Liver (tissue), 9 donors: ENCODE results near the gene ZNF527. TPM values are rescaled to one million over a fixed set of nuclear protein-coding genes. Genes with fewer than 3 reads are reported as not detected.

ENCODE experiments used
- DNase-seq: peaks from one replicate; pipeline ENCODE4 v3.0.0-alpha.2; 2017; ENCODE audit warnings: low spot score
- H3K27ac ChIP-seq, 2 donors: one replicate each; pipeline ENCODE4 v1.7.0; 2013; ENCODE audit warnings: inconsistent platforms in 2 of 2, low read length in 2 of 2, control low read depth in 1 of 2, low read depth in 1 of 2, mild to moderate bottlenecking in 1 of 2
- H3K27me3 ChIP-seq, 4 donors: one replicate each; pipeline versions ENCODE4 v1.6.1 to v1.7.0; 2013; ENCODE audit warnings: low read length in 3 of 4, inconsistent platforms in 1 of 4, mild to moderate bottlenecking in 1 of 4, moderate library complexity in 1 of 4; ENCODE audit not compliant: control insufficient read depth in 4 of 4, insufficient read depth in 4 of 4
- H3K36me3 ChIP-seq, 4 donors: one replicate each; pipeline versions ENCODE4 v1.6.1 to v1.7.0; 2013; ENCODE audit warnings: low read length in 3 of 4, mild to moderate bottlenecking in 3 of 4, low read depth in 1 of 4, moderate library complexity in 1 of 4; ENCODE audit not compliant: control insufficient read depth in 4 of 4, insufficient read depth in 3 of 4
- H3K4me1 ChIP-seq, 4 donors: one replicate each; pipeline versions ENCODE4 v1.6.1 to v1.7.0; 2013; ENCODE audit warnings: low read length in 3 of 4, mild to moderate bottlenecking in 3 of 4, moderate library complexity in 1 of 4; ENCODE audit not compliant: control insufficient read depth in 4 of 4, insufficient read depth in 4 of 4
- H3K4me3 ChIP-seq, 3 donors: one replicate each; pipeline versions ENCODE4 v1.6.1 to v1.7.0; 2013; ENCODE audit warnings: low read length in 3 of 3, control low read depth in 1 of 3, low read depth in 1 of 3, mild to moderate bottlenecking in 1 of 3
- H3K9ac ChIP-seq, 2 donors: one replicate each; pipeline ENCODE4 v1.7.0; 2013; ENCODE audit warnings: low read length in 2 of 2, mild to moderate bottlenecking in 2 of 2, moderate library complexity in 2 of 2, control low read depth in 1 of 2, low read depth in 1 of 2
- H3K9me3 ChIP-seq, 4 donors: one replicate each; pipeline versions ENCODE4 v1.6.1 to v1.7.0; 2013; ENCODE audit warnings: low read length in 3 of 4; ENCODE audit not compliant: control insufficient read depth in 4 of 4
- FOXA1 ChIP-seq: IDR thresholded peaks from 2 replicates; pipeline ENCODE4 v1.6.1; 2016; ENCODE audit warnings: antibody characterized with exemption
- FOXA2 ChIP-seq: IDR thresholded peaks from 2 replicates; pipeline ENCODE4 v1.6.1; 2016; ENCODE audit warnings: antibody characterized with exemption
- HNF4G ChIP-seq: IDR thresholded peaks from 2 replicates; pipeline ENCODE4 v1.6.1; 2016; ENCODE audit warnings: antibody characterized with exemption
- JUND ChIP-seq, 2 donors: IDR thresholded peaks; 2 replicates each; pipeline ENCODE4 v1.6.1; 2016; ENCODE audit warnings: antibody characterized with exemption in 2 of 2
- NR2F2 ChIP-seq: IDR thresholded peaks from 2 replicates; pipeline ENCODE4 v1.6.1; 2016; ENCODE audit warnings: antibody characterized with exemption
- RAD21 ChIP-seq, 2 donors: IDR thresholded peaks; 2 replicates each; pipeline ENCODE4 v1.6.1; 2016; ENCODE audit warnings: antibody characterized with exemption in 2 of 2, mild to moderate bottlenecking in 2 of 2
- SP1 ChIP-seq: IDR thresholded peaks from 2 replicates; pipeline ENCODE4 v1.6.1; 2018; ENCODE audit warnings: antibody characterized with exemption, mild to moderate bottlenecking
- TAF1 ChIP-seq: conservative IDR thresholded peaks from 2 replicates; pipeline ENCODE4 v1.6.1; 2016; ENCODE audit warnings: antibody characterized with exemption, mild to moderate bottlenecking
- YY1 ChIP-seq: IDR thresholded peaks from 2 replicates; pipeline ENCODE4 v1.6.1; 2016; ENCODE audit warnings: antibody characterized with exemption, mild to moderate bottlenecking
- WGBS: extraction: QIAGEN DNeasy Blood & Tissue Kit; methylation state at CpG from one replicate; pipeline ENCODE4 v1.1.7; 2013; 5-methylcytosine and 5-hydroxymethylcytosine counted together
- polyA plus RNA-seq, 2 donors: library from polyadenylated mRNA; stranded (reverse) in 1 of 2; unstranded in 1 of 2; fragments of 200-250 nt in 1 of 2; fragments of >200 nt in 1 of 2; fragmentation: Nextera tagmentation in 1 of 2; extraction: Ambion mirVana in 1 of 2; gene quantifications; one replicate each; pipeline versions ENCODE4 v1.2.1 to v1.2.3, GENCODE V29; 2013 to 2015
- total RNA-seq, 2 donors: library from RNA; depleted of rRNA; stranded (reverse); fragments of >200 nt; gene quantifications; one replicate each; pipeline ENCODE4 v1.2.3, GENCODE V29; 2014
- TF ChIP-seq, protein P1 (sequence below): IDR thresholded peaks from 2 replicates; pipeline ENCODE4 v1.6.1; 2016; ENCODE audit warnings: antibody characterized with exemption
- TF ChIP-seq, protein P2 (sequence below): fragments of 150-350 bp; IDR thresholded peaks from 2 replicates; pipeline ENCODE4 v1.5.1; 2017; ENCODE audit warnings: improper control_type of control experiment, low read depth, low read length; ENCODE audit not compliant: missing input control
- TF ChIP-seq, protein P3 (sequence below): IDR thresholded peaks from 2 replicates; pipeline ENCODE4 v1.6.1; 2016; ENCODE audit warnings: antibody characterized with exemption
- TF ChIP-seq, protein P4 (sequence below): IDR thresholded peaks from 2 replicates; pipeline ENCODE4 v1.6.1; 2016; ENCODE audit warnings: antibody characterized with exemption
- TF ChIP-seq, protein P5 (sequence below): IDR thresholded peaks from 2 replicates; pipeline ENCODE4 v1.6.1; 2016; ENCODE audit warnings: antibody characterized with exemption, mild to moderate bottlenecking
- donor health status: healthy.
- donor health status: healthy.
- donor health status: healthy.
- donor health status: healthy.
- donor health status: healthy.

ZNF527 gene
- total and polyA plus RNA-seq, 4 donors = 0.79 to 4.2 (median 2.0) TPM

DNA sequence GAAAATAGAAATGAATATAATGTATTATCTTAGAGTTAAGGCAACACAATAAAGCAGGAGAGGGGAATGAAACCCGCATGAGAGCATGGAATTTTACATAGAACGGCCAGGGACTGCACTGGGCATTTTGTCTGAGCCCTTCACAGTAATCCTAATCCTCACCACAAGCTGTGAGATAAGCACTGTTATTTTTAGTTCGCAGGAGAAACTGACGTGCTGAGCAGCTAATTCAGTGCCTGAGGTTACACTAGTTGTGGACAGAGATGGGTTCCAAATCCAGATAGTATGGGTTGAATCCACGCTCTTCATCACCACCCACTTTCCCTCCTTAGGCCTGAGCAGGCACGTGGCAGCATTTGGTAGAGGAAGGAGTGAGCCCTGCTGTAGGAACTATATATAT is 24.8 kb upstream of the ZNF527 start:
- TF ChIP-seq JUND (IDR thresholded peaks at IDR 0.05) (no peak), YY1 (no peak), SP1 (no peak), HNF4G (no peak), FOXA1 (no peak), FOXA2 (no peak)
- TF ChIP-seq, protein P1, sequence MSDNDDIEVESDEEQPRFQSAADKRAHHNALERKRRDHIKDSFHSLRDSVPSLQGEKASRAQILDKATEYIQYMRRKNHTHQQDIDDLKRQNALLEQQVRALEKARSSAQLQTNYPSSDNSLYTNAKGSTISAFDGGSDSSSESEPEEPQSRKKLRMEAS = no peak
- TF ChIP-seq, protein P2, sequence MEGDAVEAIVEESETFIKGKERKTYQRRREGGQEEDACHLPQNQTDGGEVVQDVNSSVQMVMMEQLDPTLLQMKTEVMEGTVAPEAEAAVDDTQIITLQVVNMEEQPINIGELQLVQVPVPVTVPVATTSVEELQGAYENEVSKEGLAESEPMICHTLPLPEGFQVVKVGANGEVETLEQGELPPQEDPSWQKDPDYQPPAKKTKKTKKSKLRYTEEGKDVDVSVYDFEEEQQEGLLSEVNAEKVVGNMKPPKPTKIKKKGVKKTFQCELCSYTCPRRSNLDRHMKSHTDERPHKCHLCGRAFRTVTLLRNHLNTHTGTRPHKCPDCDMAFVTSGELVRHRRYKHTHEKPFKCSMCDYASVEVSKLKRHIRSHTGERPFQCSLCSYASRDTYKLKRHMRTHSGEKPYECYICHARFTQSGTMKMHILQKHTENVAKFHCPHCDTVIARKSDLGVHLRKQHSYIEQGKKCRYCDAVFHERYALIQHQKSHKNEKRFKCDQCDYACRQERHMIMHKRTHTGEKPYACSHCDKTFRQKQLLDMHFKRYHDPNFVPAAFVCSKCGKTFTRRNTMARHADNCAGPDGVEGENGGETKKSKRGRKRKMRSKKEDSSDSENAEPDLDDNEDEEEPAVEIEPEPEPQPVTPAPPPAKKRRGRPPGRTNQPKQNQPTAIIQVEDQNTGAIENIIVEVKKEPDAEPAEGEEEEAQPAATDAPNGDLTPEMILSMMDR = no peak
- TF ChIP-seq, protein P3, sequence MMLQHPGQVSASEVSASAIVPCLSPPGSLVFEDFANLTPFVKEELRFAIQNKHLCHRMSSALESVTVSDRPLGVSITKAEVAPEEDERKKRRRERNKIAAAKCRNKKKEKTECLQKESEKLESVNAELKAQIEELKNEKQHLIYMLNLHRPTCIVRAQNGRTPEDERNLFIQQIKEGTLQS = no peak
- TF ChIP-seq, protein P4, sequence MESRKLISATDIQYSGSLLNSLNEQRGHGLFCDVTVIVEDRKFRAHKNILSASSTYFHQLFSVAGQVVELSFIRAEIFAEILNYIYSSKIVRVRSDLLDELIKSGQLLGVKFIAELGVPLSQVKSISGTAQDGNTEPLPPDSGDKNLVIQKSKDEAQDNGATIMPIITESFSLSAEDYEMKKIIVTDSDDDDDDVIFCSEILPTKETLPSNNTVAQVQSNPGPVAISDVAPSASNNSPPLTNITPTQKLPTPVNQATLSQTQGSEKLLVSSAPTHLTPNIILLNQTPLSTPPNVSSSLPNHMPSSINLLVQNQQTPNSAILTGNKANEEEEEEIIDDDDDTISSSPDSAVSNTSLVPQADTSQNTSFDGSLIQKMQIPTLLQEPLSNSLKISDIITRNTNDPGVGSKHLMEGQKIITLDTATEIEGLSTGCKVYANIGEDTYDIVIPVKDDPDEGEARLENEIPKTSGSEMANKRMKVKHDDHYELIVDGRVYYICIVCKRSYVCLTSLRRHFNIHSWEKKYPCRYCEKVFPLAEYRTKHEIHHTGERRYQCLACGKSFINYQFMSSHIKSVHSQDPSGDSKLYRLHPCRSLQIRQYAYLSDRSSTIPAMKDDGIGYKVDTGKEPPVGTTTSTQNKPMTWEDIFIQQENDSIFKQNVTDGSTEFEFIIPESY = no peak
- no peak overlapping the region for H3K27ac ChIP-seq
- 77% methylated on average over 6 of the region's 6 CpGs for WGBS
- H3K9me3 ChIP-seq = peaks cover 0 to 34% (median 22%) of the 10 kb centered on the region in 4 donors
- no peak overlapping the region for H3K9ac ChIP-seq
- H3K4me1 ChIP-seq = no peaks in the 10 kb centered on the region
- no peak overlapping the region for H3K4me3 ChIP-seq
- peaks cover 7 to 59% (median 44%) of the 10 kb centered on the region in 4 donors for H3K36me3 ChIP-seq
- DNase-seq = no peak
- H3K27me3 ChIP-seq = no peaks in the 10 kb centered on the region

DNA sequence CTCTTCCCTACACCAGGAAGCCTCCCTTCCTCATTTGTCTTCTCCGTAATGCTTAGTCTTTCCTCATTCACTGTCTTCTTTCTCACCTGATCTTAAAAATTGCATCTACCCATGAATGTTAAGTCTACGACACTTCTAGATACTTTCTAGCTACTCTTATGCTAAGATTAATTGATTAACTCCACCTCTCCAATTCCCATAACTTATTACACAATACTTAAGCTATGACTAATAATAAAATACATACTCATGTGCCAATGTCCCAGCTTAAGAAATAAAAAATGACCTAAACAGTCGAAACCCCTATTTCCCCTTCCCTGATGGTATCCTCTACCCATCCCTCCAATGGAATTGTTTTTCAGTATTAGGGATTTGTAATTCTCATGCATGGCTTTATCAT is 22.8 kb upstream of the ZNF527 start:
- Histone ChIP-seq H3K27ac (no peak overlapping the region), H3K9me3 (peaks cover 3 to 25% (median 15%) of the 10 kb centered on the region in 4 donors), H3K36me3 (peaks cover 7 to 65% (median 38%) of the 10 kb centered on the region in 4 donors), H3K9ac (no peak overlapping the region), H3K4me3 (peak overlapping the region in 1 of 3 donors; percentile 58), H3K27me3 (no peaks in the 10 kb centered on the region), H3K4me1 (no peaks in the 10 kb centered on the region)
- WGBS = 95% methylated on average over 3 of the region's 3 CpGs
- no peak for DNase-seq
- TF ChIP-seq HNF4G (no peak), SP1 (no peak), JUND (IDR thresholded peaks at IDR 0.05) (no peak), RAD21 (IDR thresholded peaks at IDR 0.05) (no peak), NR2F2 (no peak), TAF1 (no peak)
- TF ChIP-seq, protein P1 = no peak
- TF ChIP-seq, protein P4 = no peak
- TF ChIP-seq, protein P5, sequence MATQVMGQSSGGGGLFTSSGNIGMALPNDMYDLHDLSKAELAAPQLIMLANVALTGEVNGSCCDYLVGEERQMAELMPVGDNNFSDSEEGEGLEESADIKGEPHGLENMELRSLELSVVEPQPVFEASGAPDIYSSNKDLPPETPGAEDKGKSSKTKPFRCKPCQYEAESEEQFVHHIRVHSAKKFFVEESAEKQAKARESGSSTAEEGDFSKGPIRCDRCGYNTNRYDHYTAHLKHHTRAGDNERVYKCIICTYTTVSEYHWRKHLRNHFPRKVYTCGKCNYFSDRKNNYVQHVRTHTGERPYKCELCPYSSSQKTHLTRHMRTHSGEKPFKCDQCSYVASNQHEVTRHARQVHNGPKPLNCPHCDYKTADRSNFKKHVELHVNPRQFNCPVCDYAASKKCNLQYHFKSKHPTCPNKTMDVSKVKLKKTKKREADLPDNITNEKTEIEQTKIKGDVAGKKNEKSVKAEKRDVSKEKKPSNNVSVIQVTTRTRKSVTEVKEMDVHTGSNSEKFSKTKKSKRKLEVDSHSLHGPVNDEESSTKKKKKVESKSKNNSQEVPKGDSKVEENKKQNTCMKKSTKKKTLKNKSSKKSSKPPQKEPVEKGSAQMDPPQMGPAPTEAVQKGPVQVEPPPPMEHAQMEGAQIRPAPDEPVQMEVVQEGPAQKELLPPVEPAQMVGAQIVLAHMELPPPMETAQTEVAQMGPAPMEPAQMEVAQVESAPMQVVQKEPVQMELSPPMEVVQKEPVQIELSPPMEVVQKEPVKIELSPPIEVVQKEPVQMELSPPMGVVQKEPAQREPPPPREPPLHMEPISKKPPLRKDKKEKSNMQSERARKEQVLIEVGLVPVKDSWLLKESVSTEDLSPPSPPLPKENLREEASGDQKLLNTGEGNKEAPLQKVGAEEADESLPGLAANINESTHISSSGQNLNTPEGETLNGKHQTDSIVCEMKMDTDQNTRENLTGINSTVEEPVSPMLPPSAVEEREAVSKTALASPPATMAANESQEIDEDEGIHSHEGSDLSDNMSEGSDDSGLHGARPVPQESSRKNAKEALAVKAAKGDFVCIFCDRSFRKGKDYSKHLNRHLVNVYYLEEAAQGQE = no peak
- TF ChIP-seq, protein P2 = no peak
- TF ChIP-seq, protein P3 = no peak
